Stimulated activated CD4-positive, alpha-beta T cell treated with anti-CD3 and anti-CD28 coated beads, TNF-alpha, amount 100 ng/mL, for 24 hours (primary cell): ENCODE measurements around the gene CTSE.
"Not testable (repeated sequence)": the region's sequence is repeated elsewhere in the genome, so short reads cannot be mapped to it uniquely, and the experiment has no call there.

Source experiments
- DNase-seq, 3 experiments: peaks; one replicate each; pipeline ENCODE4 v3.0.0-alpha.2; 2020; ENCODE audit warnings: low read depth in 3 of 3

The CTSE gene

GRCh38 chr1:206014601-206015000 lies 9.1 kb downstream of the CTSE start:
- DNase-seq, result no peak

GRCh38 chr1:206013026-206013795 lies 10.5 kb downstream of the CTSE start:
- DNase-seq, result no peak

GRCh38 chr1:206012086-206012859 lies 11.4 kb downstream of the CTSE start:
- DNase-seq, result peak in 1 of 3 experiments; percentile 28

GRCh38 chr1:206011057-206011456 lies 12.6 kb downstream of the CTSE start:
- peak in 1 of 3 experiments; percentile 19 for DNase-seq

GRCh38 chr1:206010060-206010459 lies 13.6 kb downstream of the CTSE start:
- DNase-seq, result no peak

GRCh38 chr1:206006946-206007345 lies 16.7 kb downstream of the CTSE start:
- no peak for DNase-seq

- no peak for DNase-seq
Measured at GRCh38 chr1:206005778-206006180, 17.9 kb downstream of the CTSE start.

- no peak for DNase-seq
Measured at GRCh38 chr1:206005234-206005633, 18.5 kb downstream of the CTSE start.

GRCh38 chr1:206004826-206005225 lies 18.9 kb downstream of the CTSE start:
- DNase-seq, result no peak

GRCh38 chr1:206003854-206004800 lies 19.6 kb downstream of the CTSE start:
- no peak for DNase-seq

GRCh38 chr1:206002871-206003801 lies 20.6 kb downstream of the CTSE start, which contains the start of gene RAB7B:
Gene RAB7B (minus strand): TSS chr1:206003395. CDS start chr1:205994135, 9,260 bp downstream.
- peak in 1 of 3 experiments; percentile 8 for DNase-seq

GRCh38 chr1:206002160-206002559 lies 21.5 kb downstream of the CTSE start:
- DNase-seq, result no peak

- DNase-seq, result peak in 2 of 3 experiments; percentile 32 to 38
Measured at GRCh38 chr1:206001476-206001888, 22.2 kb downstream of the CTSE start.

GRCh38 chr1:206000641-206001339 lies 22.9 kb downstream of the CTSE start:
- peak in 2 of 3 experiments; percentile 7 to 43 for DNase-seq

- no peak for DNase-seq
Measured at GRCh38 chr1:205998457-205999241, 25.0 kb downstream of the CTSE start.

- DNase-seq, result not testable (repeated sequence)
Measured at GRCh38 chr1:205996641-205997040, 27.1 kb downstream of the CTSE start.

- DNase-seq, result no peak
Measured at GRCh38 chr1:205994346-205994745, 29.3 kb downstream of the CTSE start.

- no peak for DNase-seq
Measured at GRCh38 chr1:205993068-205993467, 30.6 kb downstream of the CTSE start.
